ENCODE data around the gene AGER. TPM values are rescaled to one million over a fixed set of nuclear protein-coding genes. Genes with fewer than 3 reads are reported as not detected.
"Not testable (repeated sequence)": the region's sequence is repeated elsewhere in the genome, so short reads cannot be mapped to it uniquely, and the experiment has no call there.

Gene AGER
- total RNA-seq, 2 donors from 2014 or later, result 4.4 TPM

DNA sequence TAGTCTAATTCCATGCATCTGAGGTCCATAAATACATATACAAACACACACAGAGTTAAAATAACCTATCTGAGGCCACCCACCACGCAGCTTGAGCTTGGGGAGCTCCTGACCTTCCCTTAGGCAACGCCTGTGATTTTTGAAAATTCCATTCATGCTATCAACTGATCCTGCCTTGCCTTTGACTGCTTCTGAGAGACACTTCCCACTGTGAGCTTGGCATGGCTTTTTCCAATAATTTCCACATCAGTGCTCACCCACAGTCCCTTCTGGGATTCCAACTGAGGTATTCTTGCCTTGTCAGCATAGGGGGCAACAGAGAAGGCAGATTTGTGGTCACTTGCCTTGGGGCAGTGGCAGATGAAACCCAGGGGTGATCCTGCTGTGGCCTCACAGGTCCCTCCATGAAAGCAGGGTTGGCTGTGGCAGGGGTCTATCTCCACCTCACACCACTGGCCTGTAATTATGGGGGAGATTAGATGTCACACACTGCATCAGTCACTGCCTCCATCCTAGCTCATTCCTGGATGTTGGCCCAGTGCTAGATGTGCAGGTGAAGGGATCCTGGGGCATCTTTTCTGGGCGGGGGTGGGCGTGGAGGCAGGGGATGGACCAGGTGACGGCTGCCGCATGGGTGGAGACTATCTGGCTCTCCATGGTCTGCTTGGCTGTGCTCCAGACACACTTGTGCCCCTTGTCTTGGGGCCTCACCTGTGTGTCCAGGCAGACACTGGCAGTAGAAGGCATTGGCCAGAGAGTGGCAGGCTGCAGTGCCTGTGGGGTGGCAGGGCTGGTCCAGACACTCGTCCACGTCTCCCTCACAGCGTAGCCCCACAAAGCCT, 19.6 kb upstream of the AGER start:
- ATAC-seq, result no peak
- no peak for DNase-seq
- intact Hi-C loops (cut with DNase I, micrococcal nuclease), result no loop called here

DNA sequence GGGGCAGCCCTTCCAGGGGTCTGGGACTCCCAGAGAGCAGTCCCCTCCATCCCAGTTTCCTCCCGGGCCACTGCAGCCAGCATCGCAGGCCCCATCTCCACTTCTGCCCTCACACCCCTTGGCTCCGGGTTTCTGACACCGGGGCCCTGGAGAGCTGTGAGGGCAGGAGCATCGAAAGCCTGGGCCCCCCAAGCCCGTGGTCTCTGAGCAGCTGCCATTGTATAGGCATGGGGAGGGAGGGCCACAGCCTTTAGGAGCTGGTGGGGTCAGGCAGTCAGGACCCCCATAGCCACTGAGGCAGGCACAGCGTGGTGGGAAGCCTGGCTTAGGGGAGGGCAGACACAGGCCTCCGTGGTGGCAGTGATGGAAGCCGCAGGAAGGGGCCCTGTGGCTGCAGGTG, 18.1 kb upstream of the AGER start:
- no peak for ATAC-seq
- no peak for DNase-seq
- intact Hi-C loops (cut with DNase I, micrococcal nuclease), result no loop called here

DNA sequence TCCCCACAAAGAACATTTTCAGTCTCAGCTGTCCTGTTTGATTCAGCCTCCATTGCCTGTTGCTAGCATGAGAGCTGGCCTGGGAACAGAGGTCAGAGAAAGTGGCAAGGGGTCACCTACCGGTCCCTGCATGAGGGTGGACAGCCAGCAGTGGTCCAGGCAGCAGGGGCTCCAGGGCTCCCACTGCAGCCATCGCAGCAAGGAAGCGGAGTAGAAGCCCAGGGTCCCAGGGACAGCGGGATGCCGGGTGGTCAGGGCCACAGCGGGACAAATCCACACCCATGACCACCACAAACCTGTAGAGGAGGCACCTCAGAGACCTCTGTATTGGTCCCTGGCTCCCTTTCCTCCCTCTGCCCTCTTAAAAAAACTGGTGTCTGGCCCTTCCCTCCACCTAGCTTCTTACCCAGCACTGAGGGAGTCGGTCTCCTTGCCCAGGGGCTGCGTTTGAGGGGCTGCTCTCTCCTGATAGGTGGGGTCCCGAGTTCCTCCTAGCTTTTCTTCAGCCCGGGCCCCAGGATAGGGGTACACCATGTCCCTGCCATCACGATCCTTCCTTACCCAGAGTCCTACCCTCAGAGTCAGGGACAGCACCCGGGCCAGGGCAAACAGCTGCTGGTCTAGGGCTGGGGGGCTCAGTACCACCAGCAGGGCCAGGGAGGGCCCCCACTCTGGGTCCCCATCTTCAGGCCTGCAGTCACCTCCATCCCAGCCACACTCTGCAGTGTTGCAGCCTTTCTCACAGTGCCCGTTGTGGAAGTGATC, 16.8 kb upstream of the AGER start:
- intact Hi-C loops (cut with DNase I, micrococcal nuclease), result no loop called here
- no peak for ATAC-seq
- DNase-seq, result no peak

DNA sequence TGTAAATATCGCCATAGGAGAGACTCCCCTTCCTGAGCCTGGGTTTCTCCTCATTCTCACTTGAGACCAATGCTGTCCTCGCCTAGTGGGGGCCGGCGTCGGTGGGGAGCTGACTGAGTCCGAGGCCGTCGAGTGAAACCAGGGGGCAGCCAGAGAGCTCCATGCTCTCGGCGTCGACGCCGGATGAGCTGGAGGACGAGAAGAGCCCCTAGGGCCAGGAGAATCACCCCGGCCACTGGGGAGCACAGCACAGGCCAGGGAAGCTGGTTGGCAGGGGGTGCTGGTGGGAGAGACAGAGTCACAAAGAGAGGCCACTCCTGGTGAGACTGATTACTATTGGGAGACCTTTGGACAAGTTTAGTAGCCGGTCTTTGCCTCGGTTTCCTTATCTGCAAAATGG, 14.8 kb upstream of the AGER start:
- ATAC-seq (no peak), DNase-seq (no peak)
- intact Hi-C loops (cut with DNase I, micrococcal nuclease), result loop anchor here in 1 of 2 donors (10.0 kb wide), 1 partner anchor 84 kb away; no protein-coding TSS in a partner anchor

DNA sequence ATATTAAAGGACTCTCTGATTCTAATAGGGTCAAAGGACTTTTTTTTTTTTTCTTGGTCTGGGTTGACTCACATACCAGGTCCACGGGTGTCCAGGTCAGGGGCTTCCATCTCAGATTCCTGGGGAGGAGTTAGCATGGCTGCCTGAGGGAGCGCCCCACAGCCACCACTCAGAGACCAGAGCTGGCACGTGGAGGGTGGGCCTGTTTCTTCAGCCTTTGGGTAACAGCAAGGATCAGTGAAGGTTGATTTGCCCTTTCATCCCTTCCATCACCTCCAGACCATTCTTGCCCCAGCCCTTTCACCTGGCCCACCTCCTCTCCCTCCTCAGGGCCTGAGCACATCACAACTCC, 14.3 kb upstream of the AGER start:
- ATAC-seq (no peak), DNase-seq (no peak)
- intact Hi-C loops (cut with DNase I, micrococcal nuclease), result loop anchor here in 1 of 2 donors (10.0 kb wide), 1 partner anchor 84 kb away; no protein-coding TSS in a partner anchor

DNA sequence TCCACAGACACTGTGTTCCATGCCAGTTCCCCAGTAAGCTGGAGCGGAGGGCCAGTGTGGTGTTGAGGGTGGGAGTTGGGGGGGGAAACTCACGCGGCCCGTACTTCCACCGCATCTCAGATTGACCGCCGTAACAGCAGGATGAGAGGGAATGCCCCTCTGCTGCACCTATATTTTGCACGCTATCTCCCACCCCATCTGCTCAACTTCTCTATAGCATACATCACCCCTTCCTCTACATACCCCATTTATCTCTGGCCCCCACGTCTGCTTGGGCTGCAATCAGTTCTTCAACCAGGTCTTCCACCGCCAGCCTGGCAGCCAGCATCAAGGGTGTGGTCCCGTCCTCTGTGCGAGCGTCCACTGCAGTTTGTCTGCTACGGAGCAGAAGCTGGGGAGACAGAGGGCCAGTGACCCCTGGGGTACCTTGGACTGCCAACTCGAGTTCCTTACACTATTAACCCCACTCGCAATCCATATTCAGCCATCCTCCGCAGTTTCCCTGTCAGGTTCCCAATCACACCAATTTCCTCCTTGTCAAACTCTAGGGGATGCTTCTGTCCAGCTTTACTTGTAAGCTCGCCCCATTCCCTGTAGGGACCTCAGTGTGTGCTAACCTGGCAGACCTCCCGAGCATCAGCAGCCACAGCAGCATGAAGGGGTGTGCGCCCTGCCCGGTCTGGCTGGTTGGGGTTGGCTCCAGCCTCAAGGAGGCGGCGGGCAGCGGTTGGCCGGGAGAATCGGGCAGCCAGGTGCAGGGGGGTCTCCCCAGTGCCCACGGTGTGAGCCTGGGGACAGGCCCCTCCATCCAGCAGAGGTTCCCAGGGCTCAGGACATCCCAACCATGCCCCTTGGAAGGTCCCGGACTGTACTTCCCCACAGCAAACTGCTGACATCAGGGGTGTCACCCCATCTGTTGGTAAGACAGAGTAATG, 12.9 kb upstream of the AGER start:
- ATAC-seq, result no peak
- intact Hi-C loops (cut with DNase I, micrococcal nuclease), result loop anchor here in 1 of 2 donors (10.0 kb wide), 1 partner anchor 82 kb away; no protein-coding TSS in a partner anchor
- peak in 1 of 2 donors; percentile 54 for DNase-seq

DNA sequence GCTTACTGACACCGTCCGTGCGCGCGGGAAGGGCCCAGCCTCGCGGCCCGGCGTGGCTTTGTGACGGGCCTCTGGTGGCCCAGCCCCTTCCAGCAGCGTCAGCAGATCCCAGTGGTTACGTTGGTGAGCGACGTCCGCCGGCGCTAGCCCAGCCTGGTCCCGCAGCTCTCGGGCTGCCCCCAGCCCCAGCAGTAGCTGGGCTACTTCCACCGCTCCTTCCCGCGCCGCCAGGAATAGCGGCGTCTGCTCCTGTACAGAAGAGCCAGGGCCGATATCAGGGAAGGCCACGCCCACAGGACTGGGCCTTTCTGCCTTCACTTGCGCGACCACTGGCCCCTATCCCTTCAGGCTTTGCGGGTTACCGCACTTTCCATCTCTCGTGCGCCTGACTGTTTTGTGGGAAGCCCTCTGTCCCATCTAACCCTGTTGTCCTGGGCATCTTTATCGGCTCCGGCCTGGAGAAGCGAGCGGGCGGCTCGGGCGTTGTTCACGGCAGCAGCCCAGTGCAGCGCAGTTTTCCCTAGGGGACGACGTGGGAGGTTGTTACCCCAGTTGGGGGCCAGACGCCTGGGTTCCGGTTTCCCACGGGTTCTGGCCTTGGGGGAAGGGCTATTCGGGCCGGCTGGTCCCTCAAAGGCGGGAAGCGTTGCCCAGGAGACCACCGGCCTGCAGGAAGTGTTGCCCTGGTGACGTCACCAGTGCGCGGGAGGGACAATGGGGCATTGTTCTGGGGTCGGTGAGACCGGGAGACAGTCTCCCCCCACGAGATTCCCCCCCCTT, 12.0 kb upstream of the AGER start:
- intact Hi-C loops (cut with DNase I, micrococcal nuclease), result loop anchor here in 1 of 2 donors (10.0 kb wide), 1 partner anchor 81 kb away; no protein-coding TSS in a partner anchor
- DNase-seq, result peak; percentile 92 to 93
- ATAC-seq, result peak; percentile 45

DNA sequence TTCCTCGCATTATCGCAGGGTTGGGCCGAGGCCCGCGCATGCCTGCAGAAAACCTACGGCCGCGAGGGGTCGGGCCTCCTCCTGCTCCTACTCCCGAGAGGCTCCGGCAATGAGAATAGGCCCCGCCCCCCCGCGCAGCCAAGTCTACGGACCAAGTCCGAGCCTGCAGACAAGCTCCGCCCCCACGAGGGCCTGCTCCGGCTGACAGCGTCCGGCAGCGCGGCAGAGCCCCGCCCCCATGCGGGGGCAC, 11.5 kb upstream of the AGER start:
- DNase-seq (peak; percentile 100), ATAC-seq (peak; percentile 84)
- intact Hi-C loops (cut with DNase I, micrococcal nuclease), result loop anchor here in 1 of 2 donors (10.0 kb wide), 1 partner anchor 81 kb away; no protein-coding TSS in a partner anchor

DNA sequence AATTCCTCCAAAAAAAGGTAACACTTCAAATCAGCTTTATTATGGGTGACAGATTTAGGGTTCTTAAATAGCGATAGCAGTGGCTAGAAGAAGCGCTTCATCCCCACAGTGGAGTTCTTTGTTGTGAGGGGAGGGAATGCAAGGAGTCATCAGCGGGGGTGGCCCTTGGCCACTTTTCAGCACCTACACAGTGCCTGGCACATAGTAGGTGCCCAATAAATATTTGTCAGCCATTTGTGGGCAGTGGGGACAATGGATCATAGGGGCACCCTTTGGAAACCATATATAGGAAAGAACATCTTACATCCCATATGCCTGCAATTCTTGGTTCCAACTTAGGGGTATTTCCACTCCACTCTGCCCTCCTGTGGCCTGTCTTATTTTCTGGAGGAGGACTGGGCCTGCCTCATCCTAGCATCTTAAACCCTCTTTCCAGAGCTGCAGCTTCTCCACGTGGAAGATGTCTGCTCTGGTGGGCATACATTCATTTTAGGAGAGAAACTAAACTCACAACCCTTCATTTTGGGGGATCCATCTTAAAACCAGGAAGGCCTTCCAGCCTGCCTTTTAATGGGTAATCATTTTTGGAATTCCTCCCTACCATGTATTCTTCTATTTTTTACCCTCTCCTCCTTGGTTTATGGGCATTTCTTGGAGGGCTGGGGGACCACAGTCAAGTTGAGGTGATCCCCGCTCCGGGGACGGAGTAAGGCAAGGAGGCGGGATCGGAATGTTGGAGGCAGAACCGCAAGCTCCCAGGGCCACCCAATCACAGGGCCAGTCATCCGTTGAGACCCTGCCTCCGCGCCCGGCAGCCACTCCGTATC, 11.0 kb upstream of the AGER start:
- intact Hi-C loops (cut with DNase I, micrococcal nuclease), result loop anchor here in 1 of 2 donors (10.0 kb wide), 1 partner anchor 80 kb away; no protein-coding TSS in a partner anchor
- DNase-seq, result peak in 1 of 2 donors; percentile 61

DNA sequence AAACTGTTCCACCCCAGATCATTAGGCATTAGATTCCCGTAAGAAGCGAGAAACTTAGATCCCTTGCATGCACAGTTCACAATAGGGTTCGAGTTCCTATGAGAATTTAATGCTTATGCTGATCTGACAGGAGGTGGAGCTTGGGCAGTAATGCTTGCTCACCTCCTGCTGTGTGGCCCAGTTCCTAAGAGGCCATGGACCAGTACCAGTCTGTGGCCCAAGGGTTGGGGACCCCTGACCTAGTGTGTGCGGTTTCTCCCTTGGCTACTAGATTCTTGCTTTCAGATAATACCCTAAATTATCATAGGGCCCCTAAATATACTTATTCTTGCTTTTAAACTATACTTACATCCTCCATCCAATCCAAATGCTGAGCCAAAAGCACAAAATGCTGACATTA, 10.3 kb upstream of the AGER start:
- ATAC-seq (no peak), DNase-seq (no peak)
- intact Hi-C loops (cut with DNase I, micrococcal nuclease), result loop anchor here in 1 of 2 donors (10.0 kb wide), 1 partner anchor 80 kb away; no protein-coding TSS in a partner anchor

More for the DNA sequence above, 11.0 kb upstream of the AGER start:
- peak; percentile 16 for ATAC-seq

DNA sequence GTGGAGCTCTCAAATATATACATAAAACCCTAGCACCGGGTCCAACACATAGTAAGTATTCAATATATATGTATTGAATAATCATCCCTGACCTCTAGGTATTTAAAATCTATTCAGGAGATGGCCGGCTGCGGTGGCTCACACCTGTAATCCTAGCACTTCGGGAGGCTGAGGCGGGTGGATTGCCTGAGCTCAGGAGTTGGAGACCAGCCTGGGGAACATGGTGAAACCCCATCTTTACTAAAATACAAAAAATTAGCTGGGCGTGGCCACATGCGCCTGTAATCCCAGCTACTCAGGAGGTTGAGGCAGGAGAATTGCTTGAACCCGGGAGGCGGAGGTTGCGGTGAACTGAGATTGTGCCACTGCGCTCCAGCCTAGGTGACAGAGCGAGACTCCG, 9.0 kb upstream of the AGER start:
- intact Hi-C loops (cut with DNase I, micrococcal nuclease), result loop anchor here in 1 of 2 donors (10.0 kb wide), 1 partner anchor 78 kb away; no protein-coding TSS in a partner anchor
- DNase-seq, ATAC-seq: not testable (repeated sequence)

DNA sequence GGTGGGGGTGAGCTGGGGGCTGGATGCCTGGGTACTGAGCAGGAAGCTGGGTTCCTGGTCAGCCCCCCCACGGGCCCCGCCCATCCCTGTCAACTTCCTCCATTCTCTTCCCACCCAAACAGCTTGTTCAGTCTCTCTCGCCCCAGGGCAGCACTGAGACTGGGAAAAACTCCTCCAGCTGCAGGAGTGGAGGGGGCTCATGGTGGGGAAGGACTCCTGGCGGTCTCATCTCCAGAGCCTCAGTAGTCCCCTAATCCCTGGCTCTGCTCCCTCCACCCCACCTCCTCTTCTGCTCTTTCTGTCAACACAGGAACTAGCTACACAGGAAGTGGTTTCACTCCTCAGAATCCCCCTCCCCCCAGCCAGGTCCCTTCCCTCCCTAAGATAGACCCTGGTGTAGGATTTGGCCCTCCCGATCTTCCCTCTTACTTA, 8.6 kb upstream of the AGER start, which contains the start of gene GPSM3:
TSS of gene GPSM3 (minus strand) at position 36 of the 432 bp plus-strand sequence. CDS start 130 bp downstream, outside the sequence.
- DNase-seq, result peak; percentile 75 to 82
- ATAC-seq, result no peak
- intact Hi-C loops (cut with DNase I, micrococcal nuclease), result loop anchor here in 1 of 2 donors (10.0 kb wide), 1 partner anchor 78 kb away; no protein-coding TSS in a partner anchor

DNA sequence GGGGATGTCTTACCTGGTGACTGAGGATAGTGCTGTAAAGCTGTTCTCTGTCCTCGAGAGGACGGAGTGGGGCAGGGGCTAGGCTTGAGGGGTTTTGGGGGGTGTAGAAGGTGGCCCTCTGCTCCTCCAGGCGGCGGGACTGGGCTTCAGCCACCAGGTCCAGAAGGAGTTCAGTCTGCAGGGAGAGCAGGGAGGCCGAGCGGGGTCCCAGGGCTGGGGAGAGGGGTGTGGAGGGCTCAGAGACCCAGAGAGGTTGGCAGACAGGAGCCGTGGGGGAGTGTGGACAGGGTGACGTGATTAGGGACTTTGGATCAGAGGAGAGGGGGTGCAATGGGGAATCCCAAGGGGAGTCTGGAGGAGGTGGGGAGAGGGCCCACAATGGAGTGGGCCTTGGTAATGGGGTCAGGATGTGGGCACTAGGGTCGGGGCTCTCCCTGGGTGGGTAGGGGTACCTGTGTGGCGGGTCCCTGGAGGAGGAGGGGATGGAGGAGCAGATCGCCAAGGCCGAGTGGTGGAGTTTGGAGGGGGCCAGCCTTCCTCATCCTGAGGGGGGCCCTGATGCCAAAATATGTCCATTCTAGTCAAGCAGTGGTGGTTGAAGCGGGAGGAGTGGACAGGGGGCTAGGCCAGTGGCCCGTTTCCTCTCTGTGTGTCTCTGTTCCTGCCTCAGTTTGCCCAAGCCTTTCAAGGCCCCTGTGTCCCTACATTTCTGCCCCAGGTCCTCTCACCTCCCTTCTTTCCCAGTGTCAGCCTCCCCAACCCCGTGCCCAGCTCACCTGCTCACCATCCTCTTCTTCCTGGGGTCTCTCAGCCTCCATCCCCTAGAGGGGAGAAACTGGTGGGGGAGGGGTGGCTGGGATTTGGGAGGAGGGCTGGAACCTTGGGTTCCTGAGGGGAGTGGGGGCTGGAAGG, 7.9 kb upstream of the AGER start:
- ATAC-seq (no peak), DNase-seq (no peak)
- intact Hi-C loops (cut with DNase I, micrococcal nuclease), result loop anchor here in 1 of 2 donors (10.0 kb wide), 1 partner anchor 77 kb away; no protein-coding TSS in a partner anchor

DNA sequence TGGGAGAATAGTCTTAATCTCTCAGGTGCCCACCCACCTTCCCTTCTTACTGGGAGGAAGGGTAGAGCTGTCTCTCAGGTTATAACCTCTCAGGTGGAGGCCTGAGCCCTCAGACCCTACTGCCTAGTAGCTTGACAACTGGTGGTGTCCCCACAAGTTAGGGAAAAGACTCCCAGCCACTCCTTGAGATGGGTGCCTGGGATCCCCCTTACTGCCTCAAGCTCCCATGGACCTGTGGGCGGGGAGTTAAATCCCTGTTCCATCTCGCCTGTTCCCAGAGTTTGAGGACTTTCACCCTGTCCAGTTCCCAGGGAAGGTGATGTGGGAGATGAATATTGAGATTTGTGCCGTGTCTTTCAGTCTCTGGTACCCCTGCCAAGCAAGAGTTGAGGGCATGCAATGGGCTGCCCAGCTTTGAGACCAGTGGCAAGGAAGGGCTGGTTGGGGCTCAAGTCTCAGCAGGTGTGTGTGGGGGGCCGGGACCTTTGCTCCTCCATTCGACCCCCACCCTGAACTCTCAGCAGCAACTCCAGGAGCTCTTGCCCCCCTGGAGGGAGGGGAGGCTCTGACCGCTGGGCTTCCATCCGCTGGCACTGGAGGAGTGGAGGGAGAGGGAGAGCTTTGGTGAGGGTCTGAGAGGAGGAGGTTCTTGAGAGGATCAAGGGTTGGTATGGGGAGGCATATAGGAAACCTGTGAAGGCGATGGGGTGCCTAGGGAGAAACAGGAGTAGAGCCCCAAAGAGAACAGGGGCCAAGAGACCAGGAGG, 7.0 kb upstream of the AGER start:
- DNase-seq (no peak), ATAC-seq (no peak)
- intact Hi-C loops (cut with DNase I, micrococcal nuclease), result loop anchor here in 1 of 2 donors (10.0 kb wide), 1 partner anchor 76 kb away; no protein-coding TSS in a partner anchor
